GM12878 (cell line): ENCODE results near the gene HSBP1L1. TPM values are rescaled to one million over a fixed set of nuclear protein-coding genes. Genes with fewer than 3 reads are reported as not detected.
A peak's percentile ranks its signal among the peaks of the same experiment; 100 is the strongest.

Experiments
- ATAC-seq: fragments of 200-7000 bp; cut with Tn5 transposase; 3 replicates; pipeline ENCODE4 v1.9.1; 2020; ENCODE audit warnings: mild to moderate bottlenecking, moderate library complexity
- BruUV-seq: library from RNA; stranded (reverse); fragments of 400-500 nt; replicated peaks from 2 replicates; lab custom pipeline; 2021; lab: Mats Ljungman, UMichigan
- CTCF ChIA-PET: fragments of 300-600 bp; sonication (Branson Sonifier 250); formaldehyde crosslinking; extraction: SDS; loops from one replicate; lab custom pipeline; 2021; ENCODE audit warnings: inconsistent platforms; lab: Yijun Ruan, JAX
- POLR2A ChIA-PET: fragments of 350-600 bp; formaldehyde crosslinking; extraction: SDS; loops from one replicate; lab custom pipeline; 2021; ENCODE audit warnings: inconsistent platforms; lab: Charles Lee
- RAD21 ChIA-PET: fragments of 300-600 bp; sonication (Branson Sonifier 250); formaldehyde crosslinking; loops from one replicate; lab custom pipeline; 2023; ENCODE audit warnings: antibody characterized with exemption; ENCODE audit not compliant: unreplicated experiment; lab: Charles Lee
- SMC1A ChIA-PET: fragments of 300-600 bp; sonication (Branson Sonifier 250); formaldehyde crosslinking; loops from one replicate; lab custom pipeline; 2023; ENCODE audit not compliant: unreplicated experiment, uncharacterized antibody; lab: Charles Lee
- DNase-seq: peaks from one replicate; pipeline ENCODE4 v3.0.0-alpha.2; 2011; ENCODE audit warnings: low read depth, low spot score
- FAIRE-seq: peaks from 3 replicates; lab custom pipeline; 2011; peaks lifted over from hg19 to GRCh38; lab: Jason Lieb, UNC
- H2AFZ ChIP-seq: 2 replicates; pipeline ENCODE4 v1.6.0; 2011; ENCODE audit warnings: low read depth, low read length, control low read depth; ENCODE audit not compliant: control insufficient read depth
- H3K27ac ChIP-seq: 2 replicates; pipeline ENCODE4 v1.5.1; 2011; ENCODE audit warnings: control low read depth; ENCODE audit not compliant: control insufficient read depth, insufficient read depth
- H3K27me3 ChIP-seq, 2 experiments: replicated peaks in 1 of 2; 2 replicates each; pipeline versions ENCODE4 v1.6.0 to v1.6.1; 2011; ENCODE audit warnings: low read length in 1 of 2; ENCODE audit not compliant: control insufficient read depth in 2 of 2, insufficient read depth in 2 of 2
- H3K36me3 ChIP-seq, 2 experiments: 2 replicates each; pipeline ENCODE4 v1.5.1; 2011; ENCODE audit warnings: low read length in 1 of 2; ENCODE audit not compliant: control insufficient read depth in 2 of 2, insufficient read depth in 2 of 2
- H3K4me1 ChIP-seq: 2 replicates; pipeline ENCODE4 v1.6.1; 2011; ENCODE audit warnings: mild to moderate bottlenecking, low read length, moderate library complexity, mixed read lengths; ENCODE audit not compliant: control insufficient read depth, insufficient read depth
- H3K4me2 ChIP-seq: 2 replicates; pipeline ENCODE4 v1.6.0; 2011; ENCODE audit warnings: control low read depth; ENCODE audit not compliant: control insufficient read depth, insufficient read depth
- H3K4me3 ChIP-seq: fragments of 200-600 bp; sonication (generic); 2 replicates; pipeline ENCODE4 v1.5.1; 2016
- H3K79me2 ChIP-seq: 2 replicates; pipeline ENCODE4 v1.6.0; 2011; ENCODE audit warnings: low read length; ENCODE audit not compliant: control insufficient read depth, insufficient read depth
- H3K9ac ChIP-seq: 2 replicates; pipeline ENCODE4 v1.8.0; 2011; ENCODE audit warnings: low read length, control low read depth, mixed read lengths; ENCODE audit not compliant: control insufficient read depth, insufficient read depth
- H3K9me3 ChIP-seq: replicated peaks from 3 replicates; pipeline ENCODE4 v1.5.1; 2011; ENCODE audit warnings: mild to moderate bottlenecking, low read length; ENCODE audit not compliant: control insufficient read depth, insufficient read depth
- H4K20me1 ChIP-seq: 2 replicates; pipeline ENCODE4 v1.6.0; 2011; ENCODE audit not compliant: control insufficient read depth, insufficient read depth
- BACH1 ChIP-seq: fragments of 450-650 bp; IDR thresholded peaks from 2 replicates; pipeline ENCODE4 v1.6.1; 2017; ENCODE audit warnings: mild to moderate bottlenecking, borderline replicate concordance
- BHLHE40 ChIP-seq, 2 experiments: fragments of 450-650 bp in 1 of 2; IDR thresholded peaks; 2 replicates each; pipeline ENCODE4 v1.6.1; 2011 to 2017; ENCODE audit warnings: low read depth in 2 of 2, borderline replicate concordance in 1 of 2, improper control_type of control experiment in 1 of 2, low read length in 1 of 2, mild to moderate bottlenecking in 1 of 2
- EGR1 ChIP-seq, 2 experiments: IDR thresholded peaks; 1 replicate in 1 of 2; 2 replicates in 1 of 2; pipeline ENCODE4 v1.6.1; 2011 to 2012; ENCODE audit warnings: low read depth in 2 of 2, low read length in 2 of 2, borderline replicate concordance in 1 of 2, mild to moderate bottlenecking in 1 of 2, moderate library complexity in 1 of 2
- MAX ChIP-seq: IDR thresholded peaks from 2 replicates; pipeline ENCODE4 v1.6.1; 2012; ENCODE audit warnings: low read depth, low read length, improper control_type of control experiment
- PAX5 ChIP-seq: IDR thresholded peaks from 2 replicates; pipeline ENCODE4 v1.6.1; 2011; ENCODE audit warnings: low read depth, low read length, borderline replicate concordance
- TAF1 ChIP-seq: IDR thresholded peaks from 2 replicates; pipeline ENCODE4 v1.6.1; 2011; ENCODE audit warnings: mild to moderate bottlenecking, low read depth, low read length, borderline replicate concordance
- TBL1XR1 ChIP-seq: IDR thresholded peaks from 2 replicates; pipeline ENCODE4 v1.6.1; 2012; ENCODE audit warnings: low read depth, low read length, improper control_type of control experiment
- USF1 ChIP-seq: IDR thresholded peaks from 2 replicates; pipeline ENCODE4 v1.6.1; 2011; ENCODE audit warnings: borderline replicate concordance, low read depth, mild to moderate bottlenecking, moderate library complexity, mixed read lengths, low read length; ENCODE audit not compliant: insufficient read depth; ENCODE audit errors: extremely low read length
- ZBTB4 ChIP-seq: fragments of 450-650 bp; formaldehyde crosslinking; IDR thresholded peaks from 2 replicates; pipeline ENCODE4 v1.4.0; 2022; ENCODE audit warnings: mild to moderate bottlenecking, moderate library complexity
- ZNF592 ChIP-seq: fragments of 450-650 bp; IDR thresholded peaks from 2 replicates; pipeline ENCODE4 v1.6.1; 2017; ENCODE audit warnings: mild to moderate bottlenecking, moderate library complexity
- WGBS: methylation state at CpG from one replicate; pipeline ENCODE4 v1.1.6; 2016; ENCODE audit warnings: low lambda C conversion rate; ENCODE audit not compliant: insufficient replicate concordance, insufficient coverage; ENCODE audit errors: missing lambda C conversion rate; 5-methylcytosine and 5-hydroxymethylcytosine counted together
- in situ Hi-C: fragments of 300-500 bp; cut with MboI; formaldehyde crosslinking; loops from 9 replicates; pipeline ENCODE4 v1.14.3; 2018; ENCODE audit warnings: mixed read lengths
- intact Hi-C: fragments of 100-400 bp; cut with micrococcal nuclease; formaldehyde crosslinking; loops from one replicate; pipeline ENCODE4 v1.14.2; 2022; ENCODE audit not compliant: unreplicated experiment
- polyA plus RNA-seq, 11 experiments: library from polyadenylated mRNA; depleted of rRNA in 4 of 11; unstranded in 6 of 11; stranded (reverse) in 5 of 11; fragments of >200 nt; fragmentation: Nextera tagmentation in 4 of 11; fragmentation: Illumina TruSeq in 1 of 11; extraction: Ambion mirVana in 4 of 11; extraction: Trizol in 1 of 11; gene quantifications; 1 replicate in 1 of 11; 2 replicates in 10 of 11; pipeline versions ENCODE4 v1.2.1 to v1.2.3, GENCODE V29; 2011 to 2016; ENCODE audit warnings: inconsistent platforms in 2 of 11, missing spikeins in 2 of 11, low read depth in 1 of 11
- total RNA-seq, 4 experiments: library from RNA; depleted of rRNA in 3 of 4; stranded (reverse); fragments of >200 nt in 3 of 4; fragmentation: Illumina TruSeq in 1 of 4; extraction: Trizol in 1 of 4; gene quantifications; 2 replicates each; pipeline versions ENCODE4 v1.2.1 to v1.2.3, GENCODE V29; 2013 to 2021

HSBP1L1 gene
- total and polyA plus RNA-seq, 10 of the 15 experiments (the other 5 are each of a cell fraction or from before 2014, with no cell fraction given), result 0.97 to 14.0 (median 6.9) TPM; not detected in 1

- no peaks in the 10 kb centered on the region for H3K9me3 ChIP-seq
- intact Hi-C loops, result loop anchor here (2.0 to 10.0 kb wide), 6 partner anchors 36 to 306 kb away; partner anchors contain the start of genes KCNG2, RBFA and SLC66A2
- peak within 1 kb of the TSS; percentile 84 for H2AFZ ChIP-seq
- DNase-seq (peak; percentile 54), ATAC-seq (peak; percentile 97), FAIRE-seq (peak; percentile 86)
- no peaks in the 10 kb centered on the region for H3K4me1 ChIP-seq
- BruUV-seq, result TSS peak; percentile 97
- H3K79me2 ChIP-seq, result peaks cover 52% of the 10 kb centered on the region
- H3K36me3 ChIP-seq, result peaks cover 0 to 7% of the 10 kb centered on the region in 2 experiments; a peak in 3 of 4 replicates
- ChIA-PET SMC1A (interaction anchor here (1.0 to 2.2 kb wide), 3 partner anchors 25 to 46 kb away, joined by 3 to 13 read pairs (median 3); partner anchors contain the start of genes HSBP1L1 and RBFA), RAD21 (interaction anchor here (0.6 to 2.1 kb wide), 3 partner anchors 11 to 27 kb away, joined by 3 to 9 read pairs (median 4); partner anchors contain the start of gene HSBP1L1), CTCF (interaction anchor here (1.1 to 1.6 kb wide), 5 partner anchors 25 to 170 kb away, joined by 3 to 9 read pairs (median 4); partner anchors contain the start of gene RBFA), POLR2A (interaction anchor here (0.8 to 1.5 kb wide), 5 partner anchors 11 to 123 kb away, joined by 3 to 6 read pairs (median 3); partner anchors contain the start of gene RBFA)
- H4K20me1 ChIP-seq, result peaks cover 2% of the 10 kb centered on the region; the same call in 1 of the 2 replicates
- no peaks in the 10 kb centered on the region for H3K27me3 ChIP-seq
- H3K4me3 ChIP-seq, result peak within 1 kb of the TSS; percentile 72
- in situ Hi-C loops, result no loop called here
- 1% methylated on average over 34 of the region's 71 CpGs for WGBS
- peak within 1 kb of the TSS; percentile 74 for H3K4me2 ChIP-seq
- H3K27ac ChIP-seq, result peak within 1 kb of the TSS; percentile 85
- peak within 1 kb of the TSS; percentile 93 for H3K9ac ChIP-seq
- TF ChIP-seq USF1 (no peak), BACH1 (peak; percentile 68; the same call in 1 of the 2 replicates), ZNF592 (no peak), MAX (peak; percentile 48; the same call in 1 of the 2 replicates), TBL1XR1 (no peak), EGR1 (IDR thresholded peaks at IDR 0.05; ENCODE audit: borderline replicate concordance in 1 of 2, low read depth in 2 of 2, low read length in 2 of 2) (peak; percentile 68 to 99; a peak in 2 of 3 replicates), BHLHE40 (IDR thresholded peaks at IDR 0.05; ENCODE audit: borderline replicate concordance in 1 of 2, low read depth in 2 of 2, low read length in 1 of 2) (peak in 1 of 2 experiments; percentile 82; a peak in 1 of 4 replicates), ZBTB4 (CRISPR knock-in tag) (no peak), PAX5 (no peak), TAF1 (peak; percentile 65; the same call in 1 of the 2 replicates)
Observed at GRCh38 chr18:79988451-79989194, 24.2 kb downstream of the HSBP1L1 start, which contains the start of gene TXNL4A. TXNL4A (minus strand) TSS chr18:79988563; CDS start chr18:79988392, 171 bp downstream.
